GM21723 (cell line): Measurements from ENCODE around the gene APOLD1.
"Not testable (repeated sequence)": the region's sequence is repeated elsewhere in the genome, so short reads cannot be mapped to it uniquely, and the experiment has no call there.

Experiments used
- ATAC-seq: cut with Tn5 transposase; IDR thresholded peaks from one replicate; pipeline ENCODE4 v1.9.1; 2021; ENCODE audit warnings: mild to moderate bottlenecking, moderate library complexity; ENCODE audit not compliant: unreplicated experiment

Gene APOLD1

DNA sequence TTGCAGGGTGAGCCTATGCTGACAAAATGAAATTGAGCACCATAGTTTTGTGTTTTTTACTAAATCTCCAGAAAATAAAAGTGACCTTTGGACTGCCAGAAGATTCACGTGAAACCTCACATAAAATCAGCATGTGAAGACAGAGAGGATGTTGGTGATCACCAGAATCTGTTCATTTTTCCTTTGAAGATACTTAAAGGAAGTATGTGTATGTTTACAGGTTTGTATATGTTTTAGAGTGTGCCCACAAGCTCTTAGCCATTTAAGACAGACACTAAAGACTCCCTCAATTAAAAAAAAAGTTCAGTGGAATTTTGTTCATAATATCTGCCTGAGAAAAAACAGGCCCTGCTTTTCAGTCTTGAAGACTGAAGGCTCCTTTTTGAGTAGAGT, 53.5 kb downstream of the APOLD1 start:
- ATAC-seq = no peak

DNA sequence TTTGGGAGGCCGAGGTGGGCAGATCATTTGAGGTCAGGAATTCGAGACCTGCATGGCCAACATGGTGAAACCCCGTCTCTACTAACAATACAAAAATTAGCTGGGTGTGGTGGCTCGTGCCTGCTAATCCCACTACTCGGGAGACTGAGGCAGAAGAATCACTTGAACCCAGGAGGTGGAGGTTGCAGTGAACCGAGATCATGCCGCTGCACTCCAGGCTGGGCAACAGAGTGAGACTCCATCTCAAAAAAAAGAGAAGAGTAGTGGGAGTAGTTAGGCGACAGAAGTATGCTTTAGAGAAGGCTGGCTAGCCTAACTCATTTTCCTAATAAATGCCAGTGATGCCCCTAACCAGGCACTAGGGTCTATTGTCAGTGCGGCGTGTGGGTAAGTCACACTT, 54.0 kb downstream of the APOLD1 start:
- not testable (repeated sequence) for ATAC-seq

DNA sequence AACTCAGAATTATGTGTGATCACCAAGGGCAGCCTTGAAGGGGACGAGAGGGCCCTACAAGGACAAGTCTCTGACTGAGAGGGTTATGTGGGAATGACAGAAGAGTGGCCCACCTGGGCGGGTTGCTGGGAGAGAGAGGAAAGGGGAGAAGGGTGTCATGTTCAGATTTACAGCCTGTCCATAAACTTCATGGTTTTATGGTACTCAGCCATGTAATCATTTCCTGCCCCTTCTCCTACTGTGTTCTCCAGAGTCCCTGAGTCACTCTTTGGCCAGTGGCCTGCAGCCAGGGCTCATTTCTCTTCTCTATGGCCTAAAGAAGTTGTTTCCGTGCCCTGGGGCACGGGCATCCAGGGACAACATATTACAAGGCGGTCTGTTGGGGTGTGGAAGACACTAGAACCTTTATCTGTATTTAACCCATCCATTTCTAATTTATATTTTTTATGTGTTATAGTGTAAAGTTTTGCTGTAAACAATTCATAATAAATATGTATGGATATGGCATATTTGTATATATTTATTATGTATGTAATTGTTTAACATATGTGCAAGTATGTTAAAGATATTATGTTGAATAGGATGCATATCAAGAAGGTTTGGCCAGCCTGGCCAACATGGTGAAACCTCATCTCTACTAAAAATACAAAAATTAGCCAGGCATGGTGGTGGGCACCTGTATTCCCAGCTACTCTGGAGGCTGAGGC, 54.6 kb downstream of the APOLD1 start:
- ATAC-seq = no peak

DNA sequence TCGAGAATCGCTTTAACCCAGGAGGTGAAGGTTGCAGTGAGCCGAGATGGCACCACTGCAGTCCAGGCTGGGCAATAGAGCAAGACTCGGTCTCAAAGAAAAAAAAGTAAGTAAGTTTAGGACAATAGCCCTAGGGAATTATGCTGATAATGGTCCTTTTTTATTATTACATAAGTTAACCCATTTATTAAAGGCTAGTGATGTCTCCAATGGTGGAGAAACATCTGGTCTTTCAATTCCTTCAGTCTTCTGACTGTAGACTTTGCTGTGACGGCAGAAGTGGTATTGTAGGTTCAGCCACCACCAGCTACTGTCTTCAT, 55.1 kb downstream of the APOLD1 start:
- ATAC-seq = no peak
